K562 (cell line): ENCODE results near the gene ZMPSTE24. TPM values are rescaled to one million over a fixed set of nuclear protein-coding genes. Genes with fewer than 3 reads are reported as not detected.

Experiments
- BRD4 ChIP-seq: fragments of 200-600 bp; sonication (generic); IDR thresholded peaks from 2 replicates; pipeline ENCODE4 v1.6.1; 2017; ENCODE audit warnings: inconsistent platforms
- HDAC2 ChIP-seq: fragments of 450-650 bp; IDR thresholded peaks from 2 replicates; pipeline ENCODE4 v1.6.1; 2016; ENCODE audit warnings: mild to moderate bottlenecking
- IRF2 ChIP-seq: sonication (generic); formaldehyde crosslinking; IDR thresholded peaks from 2 replicates; pipeline ENCODE4 v1.8.1; 2022; ENCODE audit warnings: mild to moderate bottlenecking, missing genetic modification reagents
- NFIX ChIP-seq: fragments of 250-450 bp; sonication (Bioruptor Pico); IDR thresholded peaks from 2 replicates; pipeline ENCODE4 v1.4.0; 2020; ENCODE audit warnings: low read depth, mild to moderate bottlenecking, moderate library complexity
- RBM34 ChIP-seq: fragments of 200-400 bp; formaldehyde crosslinking; IDR thresholded peaks from 2 replicates; pipeline ENCODE4 v1.6.1; 2018; ENCODE audit warnings: low read length, borderline replicate concordance; ENCODE audit not compliant: insufficient read depth
- SETDB1 ChIP-seq: IDR thresholded peaks from one replicate; pipeline ENCODE4 v1.6.1; 2012; ENCODE audit warnings: low read length, control low read depth, inconsistent platforms
- SP1 ChIP-seq: sonication (generic); formaldehyde crosslinking; IDR thresholded peaks from 2 replicates; pipeline ENCODE4 v1.8.1; 2022; ENCODE audit warnings: mild to moderate bottlenecking, missing genetic modification reagents
- SRSF7 ChIP-seq: fragments of 200-400 bp; formaldehyde crosslinking; optimal IDR thresholded peaks from 2 replicates; pipeline ENCODE3; 2017; ENCODE audit warnings: mild to moderate bottlenecking, low read depth, low read length
- ZNF41 ChIP-seq: fragments of 250-450 bp; sonication (Bioruptor Pico); conservative IDR thresholded peaks from 2 replicates; pipeline ENCODE4 v1.4.0; 2020; ENCODE audit warnings: mild to moderate bottlenecking
- ZNF707 ChIP-seq: fragments of 250-450 bp; sonication (Bioruptor Pico); conservative IDR thresholded peaks from 2 replicates; pipeline ENCODE4 v1.8.0; 2022; ENCODE audit warnings: inconsistent platforms, mild to moderate bottlenecking, moderate library complexity
- polyA plus RNA-seq, 8 experiments: library from polyadenylated mRNA; depleted of rRNA in 4 of 8; stranded (reverse) in 5 of 8; unstranded in 3 of 8; fragments of >200 nt; fragmentation: Nextera tagmentation in 2 of 8; fragmentation: Illumina TruSeq in 1 of 8; extraction: Ambion mirVana in 2 of 8; extraction: Trizol in 1 of 8; gene quantifications; 2 replicates each; pipeline versions ENCODE4 v1.2.1 to v1.2.3, GENCODE V29; 2011 to 2014; ENCODE audit warnings: inconsistent platforms in 1 of 8, missing spikeins in 1 of 8
- total RNA-seq, 7 experiments: library from RNA; depleted of rRNA in 6 of 7; stranded (reverse); fragments of >200 nt in 6 of 7; fragmentation: Illumina TruSeq in 2 of 7; extraction: Trizol in 2 of 7; gene quantifications; 2 replicates each; pipeline versions ENCODE4 v1.2.1 to v1.2.3, GENCODE V29; 2011 to 2021; ENCODE audit warnings: low replicate concordance in 1 of 7
- TF ChIP-seq, protein P1 (sequence below): fragments of 200-400 bp; formaldehyde crosslinking; IDR thresholded peaks from 2 replicates; pipeline ENCODE4 v1.6.1; 2017; ENCODE audit warnings: mild to moderate bottlenecking, low read depth, low read length, moderate library complexity
- TF ChIP-seq, protein P2 (sequence below): fragments of 250-450 bp; sonication (Bioruptor Pico); IDR thresholded peaks from 2 replicates; pipeline ENCODE4 v1.4.0; 2020; ENCODE audit warnings: mild to moderate bottlenecking, moderate library complexity
- TF ChIP-seq, protein P3 (sequence below): fragments of 200-800 bp; sonication (Bioruptor generic); IDR thresholded peaks from 2 replicates; pipeline ENCODE4 v1.6.1; 2017; ENCODE audit warnings: missing genetic modification characterization, missing compliant biosample characterization
- TF ChIP-seq, protein P4 (sequence below), 2 experiments: fragments of 450-650 bp in 1 of 2; sonication (generic) in 1 of 2; formaldehyde crosslinking in 1 of 2; IDR thresholded peaks; 2 replicates each; pipeline versions ENCODE4 v1.7.1 to v1.9.0; 2016 to 2022; ENCODE audit warnings: inconsistent platforms in 1 of 2, mild to moderate bottlenecking in 1 of 2, missing genetic modification reagents in 1 of 2

ZMPSTE24 gene
- total and polyA plus RNA-seq, 9 of the 15 experiments (the other 6 are each of a cell fraction or from before 2014, with no cell fraction given) = 30.7 to 75.9 (median 64.3) TPM

DNA sequence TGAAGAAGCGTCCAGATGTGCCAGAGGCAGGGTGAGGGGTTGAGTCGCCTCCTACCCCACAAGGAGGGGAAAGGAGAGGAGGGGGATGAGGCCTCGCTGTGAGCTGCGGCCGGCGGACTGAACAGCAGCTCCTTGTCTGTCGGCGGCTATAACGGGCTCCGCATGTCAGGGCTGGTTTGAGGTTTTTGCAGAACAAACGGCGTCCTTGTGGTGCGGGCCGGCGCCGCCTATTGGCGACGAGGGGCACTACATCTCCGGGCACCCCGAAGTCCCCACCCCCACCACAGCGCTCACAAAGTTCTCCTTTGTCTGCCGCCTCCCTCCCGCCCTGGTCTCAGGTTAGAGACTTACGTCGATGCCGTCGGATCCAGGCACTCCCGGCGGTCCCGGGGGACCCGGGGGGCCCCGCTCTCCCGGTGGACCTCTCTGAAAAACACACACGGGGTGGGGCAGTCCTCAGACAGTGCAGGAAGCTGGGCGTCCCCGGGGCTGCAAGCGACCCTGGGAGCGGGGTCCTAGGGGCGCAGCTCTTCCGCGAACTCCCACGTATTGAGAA is 57.3 kb downstream of the ZMPSTE24 start (continued):
- TF ChIP-seq, protein P1, sequence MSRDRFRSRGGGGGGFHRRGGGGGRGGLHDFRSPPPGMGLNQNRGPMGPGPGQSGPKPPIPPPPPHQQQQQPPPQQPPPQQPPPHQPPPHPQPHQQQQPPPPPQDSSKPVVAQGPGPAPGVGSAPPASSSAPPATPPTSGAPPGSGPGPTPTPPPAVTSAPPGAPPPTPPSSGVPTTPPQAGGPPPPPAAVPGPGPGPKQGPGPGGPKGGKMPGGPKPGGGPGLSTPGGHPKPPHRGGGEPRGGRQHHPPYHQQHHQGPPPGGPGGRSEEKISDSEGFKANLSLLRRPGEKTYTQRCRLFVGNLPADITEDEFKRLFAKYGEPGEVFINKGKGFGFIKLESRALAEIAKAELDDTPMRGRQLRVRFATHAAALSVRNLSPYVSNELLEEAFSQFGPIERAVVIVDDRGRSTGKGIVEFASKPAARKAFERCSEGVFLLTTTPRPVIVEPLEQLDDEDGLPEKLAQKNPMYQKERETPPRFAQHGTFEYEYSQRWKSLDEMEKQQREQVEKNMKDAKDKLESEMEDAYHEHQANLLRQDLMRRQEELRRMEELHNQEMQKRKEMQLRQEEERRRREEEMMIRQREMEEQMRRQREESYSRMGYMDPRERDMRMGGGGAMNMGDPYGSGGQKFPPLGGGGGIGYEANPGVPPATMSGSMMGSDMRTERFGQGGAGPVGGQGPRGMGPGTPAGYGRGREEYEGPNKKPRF = no peak
- no peak for TF ChIP-seq SETDB1
- no peak for TF ChIP-seq BRD4
- TF ChIP-seq NFIX (CRISPR knock-in tag) = no peak
- TF ChIP-seq, protein P2, sequence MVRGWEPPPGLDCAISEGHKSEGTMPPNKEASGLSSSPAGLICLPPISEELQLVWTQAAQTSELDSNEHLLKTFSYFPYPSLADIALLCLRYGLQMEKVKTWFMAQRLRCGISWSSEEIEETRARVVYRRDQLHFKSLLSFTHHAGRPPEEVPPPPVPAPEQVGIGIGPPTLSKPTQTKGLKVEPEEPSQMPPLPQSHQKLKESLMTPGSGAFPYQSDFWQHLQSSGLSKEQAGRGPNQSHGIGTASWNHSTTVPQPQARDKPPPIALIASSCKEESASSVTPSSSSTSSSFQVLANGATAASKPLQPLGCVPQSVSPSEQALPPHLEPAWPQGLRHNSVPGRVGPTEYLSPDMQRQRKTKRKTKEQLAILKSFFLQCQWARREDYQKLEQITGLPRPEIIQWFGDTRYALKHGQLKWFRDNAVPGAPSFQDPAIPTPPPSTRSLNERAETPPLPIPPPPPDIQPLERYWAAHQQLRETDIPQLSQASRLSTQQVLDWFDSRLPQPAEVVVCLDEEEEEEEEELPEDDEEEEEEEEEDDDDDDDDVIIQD (CRISPR knock-in tag) = no peak
- TF ChIP-seq SRSF7 = no peak
- TF ChIP-seq ZNF41 (CRISPR knock-in tag) = no peak
- no peak for TF ChIP-seq HDAC2
- TF ChIP-seq, protein P3, sequence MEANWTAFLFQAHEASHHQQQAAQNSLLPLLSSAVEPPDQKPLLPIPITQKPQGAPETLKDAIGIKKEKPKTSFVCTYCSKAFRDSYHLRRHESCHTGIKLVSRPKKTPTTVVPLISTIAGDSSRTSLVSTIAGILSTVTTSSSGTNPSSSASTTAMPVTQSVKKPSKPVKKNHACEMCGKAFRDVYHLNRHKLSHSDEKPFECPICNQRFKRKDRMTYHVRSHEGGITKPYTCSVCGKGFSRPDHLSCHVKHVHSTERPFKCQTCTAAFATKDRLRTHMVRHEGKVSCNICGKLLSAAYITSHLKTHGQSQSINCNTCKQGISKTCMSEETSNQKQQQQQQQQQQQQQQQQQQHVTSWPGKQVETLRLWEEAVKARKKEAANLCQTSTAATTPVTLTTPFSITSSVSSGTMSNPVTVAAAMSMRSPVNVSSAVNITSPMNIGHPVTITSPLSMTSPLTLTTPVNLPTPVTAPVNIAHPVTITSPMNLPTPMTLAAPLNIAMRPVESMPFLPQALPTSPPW (CRISPR knock-in tag) = peak; percentile 56
- TF ChIP-seq ZNF707 (CRISPR knock-in tag) = no peak
- no peak for TF ChIP-seq SP1
- TF ChIP-seq, protein P4, sequence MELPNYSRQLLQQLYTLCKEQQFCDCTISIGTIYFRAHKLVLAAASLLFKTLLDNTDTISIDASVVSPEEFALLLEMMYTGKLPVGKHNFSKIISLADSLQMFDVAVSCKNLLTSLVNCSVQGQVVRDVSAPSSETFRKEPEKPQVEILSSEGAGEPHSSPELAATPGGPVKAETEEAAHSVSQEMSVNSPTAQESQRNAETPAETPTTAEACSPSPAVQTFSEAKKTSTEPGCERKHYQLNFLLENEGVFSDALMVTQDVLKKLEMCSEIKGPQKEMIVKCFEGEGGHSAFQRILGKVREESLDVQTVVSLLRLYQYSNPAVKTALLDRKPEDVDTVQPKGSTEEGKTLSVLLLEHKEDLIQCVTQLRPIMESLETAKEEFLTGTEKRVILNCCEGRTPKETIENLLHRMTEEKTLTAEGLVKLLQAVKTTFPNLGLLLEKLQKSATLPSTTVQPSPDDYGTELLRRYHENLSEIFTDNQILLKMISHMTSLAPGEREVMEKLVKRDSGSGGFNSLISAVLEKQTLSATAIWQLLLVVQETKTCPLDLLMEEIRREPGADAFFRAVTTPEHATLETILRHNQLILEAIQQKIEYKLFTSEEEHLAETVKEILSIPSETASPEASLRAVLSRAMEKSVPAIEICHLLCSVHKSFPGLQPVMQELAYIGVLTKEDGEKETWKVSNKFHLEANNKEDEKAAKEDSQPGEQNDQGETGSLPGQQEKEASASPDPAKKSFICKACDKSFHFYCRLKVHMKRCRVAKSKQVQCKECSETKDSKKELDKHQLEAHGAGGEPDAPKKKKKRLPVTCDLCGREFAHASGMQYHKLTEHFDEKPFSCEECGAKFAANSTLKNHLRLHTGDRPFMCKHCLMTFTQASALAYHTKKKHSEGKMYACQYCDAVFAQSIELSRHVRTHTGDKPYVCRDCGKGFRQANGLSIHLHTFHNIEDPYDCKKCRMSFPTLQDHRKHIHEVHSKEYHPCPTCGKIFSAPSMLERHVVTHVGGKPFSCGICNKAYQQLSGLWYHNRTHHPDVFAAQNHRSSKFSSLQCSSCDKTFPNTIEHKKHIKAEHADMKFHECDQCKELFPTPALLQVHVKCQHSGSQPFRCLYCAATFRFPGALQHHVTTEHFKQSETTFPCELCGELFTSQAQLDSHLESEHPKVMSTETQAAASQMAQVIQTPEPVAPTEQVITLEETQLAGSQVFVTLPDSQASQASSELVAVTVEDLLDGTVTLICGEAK (IDR thresholded peaks at IDR 0.05) = no peak
- TF ChIP-seq, protein P4 (CRISPR knock-in tag; IDR thresholded peaks at IDR 0.05) = no peak
- no peak for TF ChIP-seq IRF2 (CRISPR knock-in tag)
- no peak for TF ChIP-seq RBM34
